HG02885 (cell line): ENCODE results near the gene GNB1.

Source experiments
- ATAC-seq: cut with Tn5 transposase; IDR thresholded peaks from one replicate; pipeline ENCODE4 v1.9.1; 2021; ENCODE audit warnings: mild to moderate bottlenecking; ENCODE audit not compliant: unreplicated experiment, poor library complexity

The GNB1 gene

GRCh38 chr1:1910651-1911331 is 19.9 kb upstream of the GNB1 start:
- ATAC-seq = no peak

- ATAC-seq = no peak
Observed at GRCh38 chr1:1910033-1910465, 19.2 kb upstream of the GNB1 start.

- peak; percentile 9 for ATAC-seq
Observed at GRCh38 chr1:1908506-1908791, 17.6 kb upstream of the GNB1 start.

GRCh38 chr1:1907098-1907736 is 16.3 kb upstream of the GNB1 start:
- ATAC-seq = no peak

GRCh38 chr1:1906185-1907097 is 15.6 kb upstream of the GNB1 start:
- no peak for ATAC-seq

- no peak for ATAC-seq
Observed at GRCh38 chr1:1903224-1903623, 12.3 kb upstream of the GNB1 start.

GRCh38 chr1:1901641-1902294 is 10.9 kb upstream of the GNB1 start:
- ATAC-seq = no peak

GRCh38 chr1:1900883-1901640 is 10.2 kb upstream of the GNB1 start:
- no peak for ATAC-seq

- ATAC-seq = no peak
Observed at GRCh38 chr1:1899967-1900327, 9.1 kb upstream of the GNB1 start.

GRCh38 chr1:1899266-1899966 is 8.5 kb upstream of the GNB1 start:
- no peak for ATAC-seq

GRCh38 chr1:1898246-1898933 is 7.5 kb upstream of the GNB1 start:
- no peak for ATAC-seq

- no peak for ATAC-seq
Observed at GRCh38 chr1:1895456-1896336, 4.8 kb upstream of the GNB1 start.

GRCh38 chr1:1895060-1895418 is 4.2 kb upstream of the GNB1 start:
- ATAC-seq = no peak

- no peak for ATAC-seq
Observed at GRCh38 chr1:1894354-1895059, 3.6 kb upstream of the GNB1 start.

- ATAC-seq = no peak
Observed at GRCh38 chr1:1893997-1894353, 3.1 kb upstream of the GNB1 start.

GRCh38 chr1:1893291-1893985 is 2.6 kb upstream of the GNB1 start:
- ATAC-seq = no peak

- ATAC-seq = no peak
Observed at GRCh38 chr1:1892763-1893120, 1.9 kb upstream of the GNB1 start.
